ENCODE data around the gene LRP8. TPM values are rescaled to one million over a fixed set of nuclear protein-coding genes. Genes with fewer than 3 reads are reported as not detected.
"Not testable (repeated sequence)": the region's sequence is repeated elsewhere in the genome, so short reads cannot be mapped to it uniquely, and the experiment has no call there.

LRP8 gene
- total RNA-seq, 2 donors from 2014 or later = 4.7 to 15.3 TPM

DNA sequence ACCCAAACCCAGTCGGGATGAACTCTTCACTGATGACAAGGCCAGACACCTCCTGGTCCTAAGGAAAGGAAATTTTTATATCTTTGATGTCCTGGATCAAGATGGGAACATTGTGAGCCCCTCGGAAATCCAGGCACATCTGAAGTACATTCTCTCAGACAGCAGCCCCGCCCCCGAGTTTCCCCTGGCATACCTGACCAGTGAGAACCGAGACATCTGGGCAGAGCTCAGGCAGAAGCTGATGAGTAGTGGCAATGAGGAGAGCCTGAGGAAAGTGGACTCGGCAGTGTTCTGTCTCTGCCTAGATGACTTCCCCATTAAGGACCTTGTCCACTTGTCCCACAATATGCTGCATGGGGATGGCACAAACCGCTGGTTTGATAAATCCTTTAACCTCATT is 117.5 kb downstream of the LRP8 start:
- DNase-seq = no peak
- Histone ChIP-seq H3K27ac (no peak overlapping the region), H3K4me3 (no peak overlapping the region), H3K4me1 (no peaks in the 10 kb centered on the region), H3K27me3 (no peaks in the 10 kb centered on the region), H3K36me3 (peaks cover 13% of the 10 kb centered on the region), H3K9me3 (no peaks in the 10 kb centered on the region), H3K9ac (ENCODE audit: low read depth in 2 of 2, low read length in 2 of 2) (no peak overlapping the region)
- TF ChIP-seq, protein P1, sequence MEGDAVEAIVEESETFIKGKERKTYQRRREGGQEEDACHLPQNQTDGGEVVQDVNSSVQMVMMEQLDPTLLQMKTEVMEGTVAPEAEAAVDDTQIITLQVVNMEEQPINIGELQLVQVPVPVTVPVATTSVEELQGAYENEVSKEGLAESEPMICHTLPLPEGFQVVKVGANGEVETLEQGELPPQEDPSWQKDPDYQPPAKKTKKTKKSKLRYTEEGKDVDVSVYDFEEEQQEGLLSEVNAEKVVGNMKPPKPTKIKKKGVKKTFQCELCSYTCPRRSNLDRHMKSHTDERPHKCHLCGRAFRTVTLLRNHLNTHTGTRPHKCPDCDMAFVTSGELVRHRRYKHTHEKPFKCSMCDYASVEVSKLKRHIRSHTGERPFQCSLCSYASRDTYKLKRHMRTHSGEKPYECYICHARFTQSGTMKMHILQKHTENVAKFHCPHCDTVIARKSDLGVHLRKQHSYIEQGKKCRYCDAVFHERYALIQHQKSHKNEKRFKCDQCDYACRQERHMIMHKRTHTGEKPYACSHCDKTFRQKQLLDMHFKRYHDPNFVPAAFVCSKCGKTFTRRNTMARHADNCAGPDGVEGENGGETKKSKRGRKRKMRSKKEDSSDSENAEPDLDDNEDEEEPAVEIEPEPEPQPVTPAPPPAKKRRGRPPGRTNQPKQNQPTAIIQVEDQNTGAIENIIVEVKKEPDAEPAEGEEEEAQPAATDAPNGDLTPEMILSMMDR (IDR thresholded peaks at IDR 0.05) = no peak
- intact Hi-C loops (cut with DNase I) = no loop called here

DNA sequence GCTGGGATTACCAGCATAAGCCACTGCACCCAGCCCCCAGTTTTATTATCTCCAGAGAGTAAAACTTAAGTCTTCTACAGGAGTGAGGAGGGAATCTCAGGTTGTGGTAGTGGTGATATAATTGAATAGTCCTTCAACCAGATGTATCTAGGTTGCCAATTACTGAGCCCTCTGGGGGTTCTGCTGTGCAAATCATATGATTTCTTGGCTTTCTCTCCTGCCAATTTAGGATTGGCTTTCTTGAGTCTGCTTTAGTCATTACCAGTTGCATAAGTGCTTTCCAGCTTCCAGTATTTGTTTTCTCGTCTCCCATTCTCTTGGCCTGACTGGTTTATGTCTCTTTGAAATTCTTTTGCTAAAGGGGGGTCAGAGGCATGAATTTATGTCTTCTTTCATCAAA is 120.1 kb downstream of the LRP8 start:
- TF ChIP-seq, protein P1 (IDR thresholded peaks at IDR 0.05) = no peak
- peaks cover 15% of the 10 kb centered on the region for H3K36me3 ChIP-seq
- intact Hi-C loops (cut with DNase I) = no loop called here

DNA sequence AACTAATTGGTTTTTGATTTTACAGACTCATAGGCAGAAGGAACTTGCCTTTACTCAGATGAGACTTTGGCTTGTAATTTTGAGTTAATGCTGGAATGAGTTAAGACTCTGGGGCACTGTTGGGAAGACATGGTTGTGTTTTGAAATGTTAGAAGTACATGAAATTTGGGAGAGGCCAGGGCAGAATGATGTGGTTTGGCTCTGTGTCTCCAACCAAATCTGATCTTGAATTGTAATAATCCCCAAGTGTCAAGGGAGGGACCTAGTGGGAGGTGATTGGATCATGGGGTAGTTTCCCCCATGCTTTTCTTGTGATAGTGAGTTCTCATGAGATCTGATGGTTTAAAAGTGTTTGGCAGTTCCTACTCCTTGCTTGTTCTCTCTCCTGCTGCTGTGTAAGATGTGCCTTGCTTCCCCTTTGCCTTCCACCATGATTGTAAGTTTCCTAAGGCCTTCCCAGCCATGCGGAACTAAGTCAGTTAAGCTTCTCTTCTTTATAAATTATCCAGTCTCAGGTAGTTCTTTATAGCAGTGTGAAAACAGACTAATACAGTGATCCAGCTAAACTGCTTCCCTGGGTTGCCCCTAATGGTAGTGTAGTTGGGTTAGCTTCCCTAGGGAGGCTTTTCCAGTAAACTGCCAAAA is 121.0 kb downstream of the LRP8 start:
- no peak for DNase-seq
- H3K4me1 ChIP-seq = no peaks in the 10 kb centered on the region
- no peak overlapping the region for H3K9ac ChIP-seq (ENCODE audit: low read depth in 2 of 2, low read length in 2 of 2)
- no peak overlapping the region for H3K4me3 ChIP-seq
- no peaks in the 10 kb centered on the region for H3K9me3 ChIP-seq
- intact Hi-C loops (cut with DNase I) = no loop called here
- no peaks in the 10 kb centered on the region for H3K27me3 ChIP-seq
- H3K27ac ChIP-seq = no peak overlapping the region
- peaks cover 23% of the 10 kb centered on the region for H3K36me3 ChIP-seq
- TF ChIP-seq, protein P1 (IDR thresholded peaks at IDR 0.05) = no peak

More for the DNA sequence above, 120.1 kb downstream of the LRP8 start:
- H3K4me1 ChIP-seq = no peaks in the 10 kb centered on the region
- no peak for DNase-seq
- H3K4me3 ChIP-seq = no peak overlapping the region
- H3K27me3 ChIP-seq = no peaks in the 10 kb centered on the region
- no peak overlapping the region for H3K9ac ChIP-seq (ENCODE audit: low read depth in 2 of 2, low read length in 2 of 2)
- H3K27ac ChIP-seq = no peak overlapping the region
- no peaks in the 10 kb centered on the region for H3K9me3 ChIP-seq

DNA sequence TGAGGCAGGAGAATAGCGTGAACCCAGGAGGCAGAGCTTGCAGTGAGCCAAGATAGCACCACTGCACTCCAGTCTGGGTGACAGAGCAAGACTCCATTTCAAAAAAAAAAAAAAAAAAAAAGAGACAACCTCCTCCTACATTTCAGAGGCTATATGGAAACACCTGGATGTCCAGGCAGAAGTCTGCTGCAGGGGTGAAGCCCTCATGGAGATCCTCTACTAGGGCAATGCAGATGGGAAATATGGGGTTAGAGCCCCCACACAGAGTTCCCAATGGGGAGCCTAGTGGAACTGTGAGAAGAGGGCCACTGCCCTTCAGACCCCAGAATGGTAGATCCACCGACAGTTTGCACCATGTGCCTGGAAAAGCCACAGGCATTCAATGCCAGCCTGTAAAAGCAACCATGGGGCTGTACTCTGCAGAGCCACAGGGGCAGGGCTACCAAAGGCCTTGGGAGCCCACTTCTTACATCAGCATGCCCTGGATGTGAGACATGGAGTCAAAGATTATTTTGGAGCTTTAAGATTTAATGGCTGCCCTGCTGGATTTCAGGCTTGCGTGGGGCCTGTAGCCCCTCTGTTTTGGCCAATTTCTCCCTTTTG is 121.7 kb downstream of the LRP8 start:
- H3K27ac ChIP-seq; intact Hi-C loops (cut with DNase I); H3K4me1 ChIP-seq; H3K9me3 ChIP-seq; DNase-seq; H3K4me3 ChIP-seq; H3K9ac ChIP-seq (ENCODE audit: low read depth in 2 of 2, low read length in 2 of 2); H3K27me3 ChIP-seq: not testable (repeated sequence)
- H3K36me3 ChIP-seq = peaks cover 23% of the 10 kb centered on the region

DNA sequence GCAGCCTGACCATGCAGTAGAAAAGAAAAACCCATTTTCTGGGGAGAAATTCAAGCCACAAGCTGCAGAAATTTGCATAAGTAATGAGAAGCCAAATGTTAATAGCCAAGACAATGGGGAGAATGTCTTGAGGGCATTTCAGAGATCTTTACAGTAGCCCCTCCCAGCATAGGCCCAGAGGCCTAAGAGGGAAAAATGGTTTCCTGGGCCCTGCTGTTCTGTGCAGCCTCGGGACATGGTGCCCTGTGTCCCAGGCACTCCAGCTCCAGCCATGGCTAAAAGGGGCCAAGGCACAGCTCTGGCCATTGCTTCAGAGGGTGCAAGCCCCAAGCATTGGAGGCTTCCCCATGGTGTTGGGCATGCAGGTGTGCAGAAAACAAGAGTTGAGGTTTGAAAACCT is 122.4 kb downstream of the LRP8 start:
- peaks cover 23% of the 10 kb centered on the region for H3K36me3 ChIP-seq
- H3K4me1 ChIP-seq; intact Hi-C loops (cut with DNase I): not testable (repeated sequence)

DNA sequence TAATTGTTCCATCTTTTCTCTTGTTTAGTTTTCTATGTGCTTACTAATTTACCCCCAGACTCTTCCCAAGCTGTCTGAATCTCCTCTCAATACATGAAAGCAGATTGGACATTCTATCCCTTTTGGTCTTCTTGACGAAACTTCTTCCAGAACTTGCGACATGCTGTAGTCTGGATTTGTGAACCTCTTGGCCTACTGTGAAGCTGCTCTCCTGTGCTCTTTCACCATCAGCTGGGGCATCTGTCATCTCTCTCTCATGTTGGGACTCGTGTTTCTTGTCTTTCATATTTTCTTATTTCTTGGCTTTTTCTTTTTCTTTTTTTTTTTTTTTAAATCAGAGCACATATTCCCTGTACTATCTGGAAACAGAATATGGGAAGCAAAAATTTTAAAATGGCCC is 124.4 kb downstream of the LRP8 start:
- DNase-seq = no peak
- no peak overlapping the region for H3K9ac ChIP-seq (ENCODE audit: low read depth in 2 of 2, low read length in 2 of 2)
- H3K9me3 ChIP-seq = no peaks in the 10 kb centered on the region
- no peak overlapping the region for H3K27ac ChIP-seq
- no peaks in the 10 kb centered on the region for H3K4me1 ChIP-seq
- H3K27me3 ChIP-seq = no peaks in the 10 kb centered on the region
- peaks cover 23% of the 10 kb centered on the region for H3K36me3 ChIP-seq
- no peak overlapping the region for H3K4me3 ChIP-seq
- TF ChIP-seq, protein P1 (IDR thresholded peaks at IDR 0.05) = no peak
- intact Hi-C loops (cut with DNase I) = no loop called here

More for the DNA sequence above, 122.4 kb downstream of the LRP8 start:
- not testable (repeated sequence) for H3K27ac ChIP-seq; H3K4me3 ChIP-seq; DNase-seq; H3K27me3 ChIP-seq; H3K9ac ChIP-seq (ENCODE audit: low read depth in 2 of 2, low read length in 2 of 2); H3K9me3 ChIP-seq
